ENCODE results near the gene POLR1A. TPM values are rescaled to one million over a fixed set of nuclear protein-coding genes. Genes with fewer than 3 reads are reported as not detected.

POLR1A gene
- total RNA-seq, 1 donor from 2014 or later, result 45.2 TPM

GRCh38 chr2:86035883-86036668, 69.6 kb downstream of the POLR1A start:
- Histone ChIP-seq H3K4me2 (ENCODE audit: low read length) (peak overlapping the region; percentile 78), H3K79me2 (ENCODE audit: insufficient read depth, low read length) (no peaks in the 10 kb centered on the region), H3K4me1 (ENCODE audit: insufficient read depth, low read length) (peaks cover 31% of the 10 kb centered on the region), H3K9ac (ENCODE audit: low read length) (peak overlapping the region; percentile 71), H3K27ac (ENCODE audit: low read depth, low read length) (peak overlapping the region; percentile 66), H3K36me3 (ENCODE audit: insufficient read depth, low read length) (peaks cover 35% of the 10 kb centered on the region), H3K27me3 (ENCODE audit: insufficient read depth, low read length) (no peaks in the 10 kb centered on the region), H4K20me1 (ENCODE audit: insufficient read depth, low read length) (no peaks in the 10 kb centered on the region), H3K9me3 (ENCODE audit: insufficient read depth, low read depth, low read length) (no peaks in the 10 kb centered on the region), H2AFZ (ENCODE audit: low read depth, low read length) (peak overlapping the region; percentile 59), H3K4me3 (ENCODE audit: insufficient read depth, low read depth, low read length) (peak overlapping the region; percentile 20)
- no peak overlapping the region for H3K4me3 Mint-ChIP-seq (ENCODE audit: unreplicated experiment)
- FAIRE-seq (no peak), DNase-seq (ENCODE audit: low read depth) (peak; percentile 79)
- no peaks in the 10 kb centered on the region for H3K27me3 Mint-ChIP-seq (ENCODE audit: low read depth, unreplicated experiment)
- peaks cover 37% of the 10 kb centered on the region for H3K36me3 Mint-ChIP-seq (ENCODE audit: low read depth, unreplicated experiment)
- peak overlapping the region; percentile 87 for H3K27ac Mint-ChIP-seq (ENCODE audit: unreplicated experiment)
- no peaks in the 10 kb centered on the region for H3K9me3 Mint-ChIP-seq (ENCODE audit: unreplicated experiment)
- H3K4me1 Mint-ChIP-seq (ENCODE audit: low read depth, unreplicated experiment), result peaks cover 27% of the 10 kb centered on the region
- TF ChIP-seq EZH2 (IDR thresholded peaks at IDR 0.05; ENCODE audit: insufficient read depth, low read length), result no peak
- TF ChIP-seq, protein P1, sequence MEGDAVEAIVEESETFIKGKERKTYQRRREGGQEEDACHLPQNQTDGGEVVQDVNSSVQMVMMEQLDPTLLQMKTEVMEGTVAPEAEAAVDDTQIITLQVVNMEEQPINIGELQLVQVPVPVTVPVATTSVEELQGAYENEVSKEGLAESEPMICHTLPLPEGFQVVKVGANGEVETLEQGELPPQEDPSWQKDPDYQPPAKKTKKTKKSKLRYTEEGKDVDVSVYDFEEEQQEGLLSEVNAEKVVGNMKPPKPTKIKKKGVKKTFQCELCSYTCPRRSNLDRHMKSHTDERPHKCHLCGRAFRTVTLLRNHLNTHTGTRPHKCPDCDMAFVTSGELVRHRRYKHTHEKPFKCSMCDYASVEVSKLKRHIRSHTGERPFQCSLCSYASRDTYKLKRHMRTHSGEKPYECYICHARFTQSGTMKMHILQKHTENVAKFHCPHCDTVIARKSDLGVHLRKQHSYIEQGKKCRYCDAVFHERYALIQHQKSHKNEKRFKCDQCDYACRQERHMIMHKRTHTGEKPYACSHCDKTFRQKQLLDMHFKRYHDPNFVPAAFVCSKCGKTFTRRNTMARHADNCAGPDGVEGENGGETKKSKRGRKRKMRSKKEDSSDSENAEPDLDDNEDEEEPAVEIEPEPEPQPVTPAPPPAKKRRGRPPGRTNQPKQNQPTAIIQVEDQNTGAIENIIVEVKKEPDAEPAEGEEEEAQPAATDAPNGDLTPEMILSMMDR (IDR thresholded peaks at IDR 0.05; ENCODE audit: insufficient read depth, low read depth, low read length), result peak; percentile 10

GRCh38 chr2:86035376-86035882, 70.3 kb downstream of the POLR1A start:
- H3K27ac Mint-ChIP-seq (ENCODE audit: unreplicated experiment), result no peak overlapping the region
- TF ChIP-seq, protein P1 (IDR thresholded peaks at IDR 0.05; ENCODE audit: insufficient read depth, low read depth, low read length), result no peak
- TF ChIP-seq EZH2 (IDR thresholded peaks at IDR 0.05; ENCODE audit: insufficient read depth, low read length), result no peak
- peaks cover 27% of the 10 kb centered on the region for H3K4me1 Mint-ChIP-seq (ENCODE audit: low read depth, unreplicated experiment)
- Histone ChIP-seq H3K27ac (ENCODE audit: low read depth, low read length) (peak overlapping the region; percentile 66), H3K4me1 (ENCODE audit: insufficient read depth, low read length) (peaks cover 31% of the 10 kb centered on the region), H2AFZ (ENCODE audit: low read depth, low read length) (no peak overlapping the region), H4K20me1 (ENCODE audit: insufficient read depth, low read length) (no peaks in the 10 kb centered on the region), H3K4me3 (ENCODE audit: insufficient read depth, low read depth, low read length) (no peak overlapping the region), H3K27me3 (ENCODE audit: insufficient read depth, low read length) (no peaks in the 10 kb centered on the region), H3K9ac (ENCODE audit: low read length) (peak overlapping the region; percentile 71), H3K79me2 (ENCODE audit: insufficient read depth, low read length) (no peaks in the 10 kb centered on the region), H3K36me3 (ENCODE audit: insufficient read depth, low read length) (peaks cover 34% of the 10 kb centered on the region), H3K9me3 (ENCODE audit: insufficient read depth, low read depth, low read length) (no peaks in the 10 kb centered on the region), H3K4me2 (ENCODE audit: low read length) (peak overlapping the region; percentile 78)
- DNase-seq (ENCODE audit: low read depth) (no peak), FAIRE-seq (no peak)
- peaks cover 40% of the 10 kb centered on the region for H3K36me3 Mint-ChIP-seq (ENCODE audit: low read depth, unreplicated experiment)
- no peaks in the 10 kb centered on the region for H3K9me3 Mint-ChIP-seq (ENCODE audit: unreplicated experiment)
- no peak overlapping the region for H3K4me3 Mint-ChIP-seq (ENCODE audit: unreplicated experiment)
- no peaks in the 10 kb centered on the region for H3K27me3 Mint-ChIP-seq (ENCODE audit: low read depth, unreplicated experiment)
